A549 (cell line): ENCODE measurements around the gene IGF1R.

Source experiments
- CBX8 ChIP-seq: fragments of 200-600 bp; sonication (generic); IDR thresholded peaks from 2 replicates; pipeline ENCODE4 v1.6.1; 2016
- EP300 ChIP-seq, 2 experiments: fragments of >200 bp; sonication (Bioruptor Twin); formaldehyde crosslinking; IDR thresholded peaks; 2 replicates in 1 of 2; 3 replicates in 1 of 2; pipeline ENCODE4 v1.6.1; 2016 to 2017
- JUNB ChIP-seq: fragments of >200 bp; sonication (Bioruptor Twin); formaldehyde crosslinking; IDR thresholded peaks from 2 replicates; pipeline ENCODE4 v1.6.1; 2016
- POLR2A ChIP-seq: IDR thresholded peaks from 2 replicates; pipeline ENCODE4 v1.6.1; 2012; ENCODE audit warnings: mild to moderate bottlenecking, low read length
- RNF2 ChIP-seq: fragments of 200-600 bp; sonication (generic); IDR thresholded peaks from 2 replicates; pipeline ENCODE4 v1.6.1; 2016; ENCODE audit warnings: low read depth, mild to moderate bottlenecking, antibody characterized with exemption, moderate library complexity, borderline replicate concordance
- SREBF2 ChIP-seq: fragments of 450-650 bp; IDR thresholded peaks from 2 replicates; pipeline ENCODE4 v1.6.1; 2014; ENCODE audit warnings: mild to moderate bottlenecking, moderate library complexity
- TF ChIP-seq, protein P1 (sequence below): fragments of >200 bp; sonication (Bioruptor Twin); formaldehyde crosslinking; IDR thresholded peaks from 3 replicates; pipeline ENCODE4 v1.5.1; 2016
- TF ChIP-seq, protein P2 (sequence below): IDR thresholded peaks from 2 replicates; pipeline ENCODE4 v1.6.1; 2012
- TF ChIP-seq, protein P3 (sequence below): fragments of 250-450 bp; sonication (Bioruptor Pico); IDR thresholded peaks from 2 replicates; pipeline ENCODE4 v1.5.0; 2020; ENCODE audit warnings: low read depth, mild to moderate bottlenecking, moderate library complexity

DNA sequence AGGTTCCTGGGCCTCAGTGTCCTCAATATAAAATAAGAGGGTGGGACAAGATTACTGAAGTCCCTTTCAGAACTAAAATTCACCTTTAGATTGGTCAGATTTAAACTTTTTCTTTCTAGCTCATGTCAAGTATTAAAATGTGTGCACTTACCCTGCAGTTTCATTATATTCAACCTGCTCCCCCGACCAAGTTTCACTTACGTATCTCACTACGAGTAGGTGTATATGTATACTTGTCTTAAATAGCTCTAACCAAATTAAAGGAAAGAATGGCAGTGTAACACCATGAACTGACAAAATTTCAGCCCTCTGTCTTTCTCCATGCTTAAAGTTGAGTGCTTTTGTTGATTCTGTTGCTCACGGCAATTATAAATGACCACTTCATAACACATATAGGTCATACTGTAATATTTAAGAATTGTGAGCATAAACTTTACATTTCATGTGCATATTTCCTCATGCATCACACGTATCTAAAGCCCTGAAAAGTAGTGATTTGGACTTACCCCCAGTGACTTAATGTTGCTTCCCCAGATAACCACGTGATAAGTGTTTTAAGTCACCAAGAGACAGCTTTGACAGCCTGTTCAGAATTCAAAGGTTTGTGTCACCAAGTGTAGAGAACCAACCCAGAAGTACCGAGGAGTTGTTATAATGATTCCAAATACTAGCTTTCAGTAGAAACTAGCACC lies 289.2 kb downstream of the IGF1R start:
- TF ChIP-seq SREBF2 (no peak), POLR2A (no peak), JUNB (no peak), CBX8 (no peak), EP300 (IDR thresholded peaks at IDR 0.05) (no peak), RNF2 (no peak)
- TF ChIP-seq, protein P1, sequence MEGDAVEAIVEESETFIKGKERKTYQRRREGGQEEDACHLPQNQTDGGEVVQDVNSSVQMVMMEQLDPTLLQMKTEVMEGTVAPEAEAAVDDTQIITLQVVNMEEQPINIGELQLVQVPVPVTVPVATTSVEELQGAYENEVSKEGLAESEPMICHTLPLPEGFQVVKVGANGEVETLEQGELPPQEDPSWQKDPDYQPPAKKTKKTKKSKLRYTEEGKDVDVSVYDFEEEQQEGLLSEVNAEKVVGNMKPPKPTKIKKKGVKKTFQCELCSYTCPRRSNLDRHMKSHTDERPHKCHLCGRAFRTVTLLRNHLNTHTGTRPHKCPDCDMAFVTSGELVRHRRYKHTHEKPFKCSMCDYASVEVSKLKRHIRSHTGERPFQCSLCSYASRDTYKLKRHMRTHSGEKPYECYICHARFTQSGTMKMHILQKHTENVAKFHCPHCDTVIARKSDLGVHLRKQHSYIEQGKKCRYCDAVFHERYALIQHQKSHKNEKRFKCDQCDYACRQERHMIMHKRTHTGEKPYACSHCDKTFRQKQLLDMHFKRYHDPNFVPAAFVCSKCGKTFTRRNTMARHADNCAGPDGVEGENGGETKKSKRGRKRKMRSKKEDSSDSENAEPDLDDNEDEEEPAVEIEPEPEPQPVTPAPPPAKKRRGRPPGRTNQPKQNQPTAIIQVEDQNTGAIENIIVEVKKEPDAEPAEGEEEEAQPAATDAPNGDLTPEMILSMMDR: no peak
- TF ChIP-seq, protein P2, sequence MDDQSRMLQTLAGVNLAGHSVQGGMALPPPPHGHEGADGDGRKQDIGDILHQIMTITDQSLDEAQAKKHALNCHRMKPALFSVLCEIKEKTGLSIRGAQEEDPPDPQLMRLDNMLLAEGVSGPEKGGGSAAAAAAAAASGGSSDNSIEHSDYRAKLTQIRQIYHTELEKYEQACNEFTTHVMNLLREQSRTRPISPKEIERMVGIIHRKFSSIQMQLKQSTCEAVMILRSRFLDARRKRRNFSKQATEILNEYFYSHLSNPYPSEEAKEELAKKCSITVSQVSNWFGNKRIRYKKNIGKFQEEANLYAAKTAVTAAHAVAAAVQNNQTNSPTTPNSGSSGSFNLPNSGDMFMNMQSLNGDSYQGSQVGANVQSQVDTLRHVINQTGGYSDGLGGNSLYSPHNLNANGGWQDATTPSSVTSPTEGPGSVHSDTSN: no peak
- TF ChIP-seq, protein P3, sequence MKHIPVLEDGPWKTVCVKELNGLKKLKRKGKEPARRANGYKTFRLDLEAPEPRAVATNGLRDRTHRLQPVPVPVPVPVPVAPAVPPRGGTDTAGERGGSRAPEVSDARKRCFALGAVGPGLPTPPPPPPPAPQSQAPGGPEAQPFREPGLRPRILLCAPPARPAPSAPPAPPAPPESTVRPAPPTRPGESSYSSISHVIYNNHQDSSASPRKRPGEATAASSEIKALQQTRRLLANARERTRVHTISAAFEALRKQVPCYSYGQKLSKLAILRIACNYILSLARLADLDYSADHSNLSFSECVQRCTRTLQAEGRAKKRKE (CRISPR knock-in tag): no peak
